ENCODE results near the gene LCAT. TPM values are rescaled to one million over a fixed set of nuclear protein-coding genes. Genes with fewer than 3 reads are reported as not detected.
A peak's percentile ranks its signal among the peaks of the same experiment; 100 is the strongest.

Gene LCAT
- total RNA-seq, 4 donors from 2014 or later, result 3.6 to 19.0 (median 4.6) TPM

DNA sequence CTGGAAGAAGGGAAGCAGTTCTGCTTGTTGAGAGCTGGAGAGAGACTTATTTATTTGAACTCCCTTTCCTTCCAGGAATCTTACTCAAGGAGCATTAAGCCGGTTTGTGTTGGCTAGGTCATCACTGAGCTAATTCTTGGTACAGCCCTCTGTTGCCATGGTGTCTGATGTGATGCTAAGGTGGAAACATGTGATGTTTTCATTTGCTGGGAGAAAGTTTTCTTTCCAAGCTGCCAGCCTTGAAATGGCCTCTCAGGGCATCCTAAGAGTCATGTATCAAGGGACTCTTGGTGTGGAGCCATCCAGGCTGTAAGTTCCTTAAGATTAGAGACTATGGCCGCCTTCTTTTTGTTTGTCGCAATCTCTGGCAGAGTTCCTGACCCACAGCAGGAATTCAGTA, 46.7 kb downstream of the LCAT start:
- DNase-seq, result no peak

DNA sequence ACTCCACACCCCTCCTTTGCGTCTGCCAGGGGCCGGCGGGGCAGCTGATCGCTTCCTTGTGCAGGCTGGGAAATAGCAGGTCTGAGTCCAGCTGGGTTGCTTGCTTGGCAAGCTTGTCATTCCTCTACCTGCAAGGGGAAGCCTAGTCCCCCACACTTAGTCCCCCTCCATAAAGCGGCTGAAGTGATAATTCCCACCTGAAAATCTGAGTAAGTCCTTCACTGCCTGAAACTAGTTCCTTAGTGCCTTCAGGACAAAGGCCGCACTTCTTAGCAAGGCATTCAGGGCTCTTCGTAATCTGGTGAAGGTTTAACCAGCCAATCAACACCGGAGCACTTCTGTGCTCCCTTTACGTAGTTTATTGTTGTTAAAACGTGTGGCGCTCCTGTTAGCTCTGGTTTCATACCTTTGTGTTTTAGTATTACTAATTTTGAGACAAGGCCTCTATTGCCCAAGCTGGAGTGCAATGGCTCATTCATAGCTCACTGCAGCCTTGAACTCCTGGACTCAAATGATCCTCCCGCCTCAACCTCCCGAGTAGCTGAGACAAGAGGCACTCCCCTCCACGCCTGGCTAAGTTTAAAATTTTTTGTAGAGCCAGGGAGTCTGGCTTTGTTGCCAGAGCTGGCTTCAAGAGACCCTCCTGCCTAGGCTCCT, 50.0 kb downstream of the LCAT start:
- no peaks in the 10 kb centered on the region for H3K36me3 ChIP-seq
- peaks cover 0 to 30% (median 7%) of the 10 kb centered on the region in 4 donors for H3K4me1 ChIP-seq
- peak overlapping the region; percentile 73 to 99 (median 88) for H3K4me3 ChIP-seq
- TF ChIP-seq, protein P1, sequence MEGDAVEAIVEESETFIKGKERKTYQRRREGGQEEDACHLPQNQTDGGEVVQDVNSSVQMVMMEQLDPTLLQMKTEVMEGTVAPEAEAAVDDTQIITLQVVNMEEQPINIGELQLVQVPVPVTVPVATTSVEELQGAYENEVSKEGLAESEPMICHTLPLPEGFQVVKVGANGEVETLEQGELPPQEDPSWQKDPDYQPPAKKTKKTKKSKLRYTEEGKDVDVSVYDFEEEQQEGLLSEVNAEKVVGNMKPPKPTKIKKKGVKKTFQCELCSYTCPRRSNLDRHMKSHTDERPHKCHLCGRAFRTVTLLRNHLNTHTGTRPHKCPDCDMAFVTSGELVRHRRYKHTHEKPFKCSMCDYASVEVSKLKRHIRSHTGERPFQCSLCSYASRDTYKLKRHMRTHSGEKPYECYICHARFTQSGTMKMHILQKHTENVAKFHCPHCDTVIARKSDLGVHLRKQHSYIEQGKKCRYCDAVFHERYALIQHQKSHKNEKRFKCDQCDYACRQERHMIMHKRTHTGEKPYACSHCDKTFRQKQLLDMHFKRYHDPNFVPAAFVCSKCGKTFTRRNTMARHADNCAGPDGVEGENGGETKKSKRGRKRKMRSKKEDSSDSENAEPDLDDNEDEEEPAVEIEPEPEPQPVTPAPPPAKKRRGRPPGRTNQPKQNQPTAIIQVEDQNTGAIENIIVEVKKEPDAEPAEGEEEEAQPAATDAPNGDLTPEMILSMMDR (IDR thresholded peaks at IDR 0.05), result no peak
- peak in 1 of 2 donors; percentile 38 for TF ChIP-seq POLR2A (IDR thresholded peaks at IDR 0.05)
- H3K27ac ChIP-seq, result peak overlapping the region; percentile 90 to 99 (median 96)
- H3K9me3 ChIP-seq, result no peaks in the 10 kb centered on the region
- no peak for DNase-seq
- no peaks in the 10 kb centered on the region for H3K27me3 ChIP-seq

More for the DNA sequence above, 46.7 kb downstream of the LCAT start:
- Histone ChIP-seq H3K4me1 (peaks cover 0 to 37% (median 7%) of the 10 kb centered on the region in 4 donors), H3K9me3 (no peaks in the 10 kb centered on the region), H3K27me3 (no peaks in the 10 kb centered on the region), H3K36me3 (peaks cover 0 to under 1% (median 0%) of the 10 kb centered on the region in 3 donors), H3K4me3 (no peak overlapping the region), H3K27ac (peak overlapping the region in 1 of 4 donors; percentile 31)
- TF ChIP-seq, protein P1 (IDR thresholded peaks at IDR 0.05), result no peak
- no peak for TF ChIP-seq POLR2A (IDR thresholded peaks at IDR 0.05)

DNA sequence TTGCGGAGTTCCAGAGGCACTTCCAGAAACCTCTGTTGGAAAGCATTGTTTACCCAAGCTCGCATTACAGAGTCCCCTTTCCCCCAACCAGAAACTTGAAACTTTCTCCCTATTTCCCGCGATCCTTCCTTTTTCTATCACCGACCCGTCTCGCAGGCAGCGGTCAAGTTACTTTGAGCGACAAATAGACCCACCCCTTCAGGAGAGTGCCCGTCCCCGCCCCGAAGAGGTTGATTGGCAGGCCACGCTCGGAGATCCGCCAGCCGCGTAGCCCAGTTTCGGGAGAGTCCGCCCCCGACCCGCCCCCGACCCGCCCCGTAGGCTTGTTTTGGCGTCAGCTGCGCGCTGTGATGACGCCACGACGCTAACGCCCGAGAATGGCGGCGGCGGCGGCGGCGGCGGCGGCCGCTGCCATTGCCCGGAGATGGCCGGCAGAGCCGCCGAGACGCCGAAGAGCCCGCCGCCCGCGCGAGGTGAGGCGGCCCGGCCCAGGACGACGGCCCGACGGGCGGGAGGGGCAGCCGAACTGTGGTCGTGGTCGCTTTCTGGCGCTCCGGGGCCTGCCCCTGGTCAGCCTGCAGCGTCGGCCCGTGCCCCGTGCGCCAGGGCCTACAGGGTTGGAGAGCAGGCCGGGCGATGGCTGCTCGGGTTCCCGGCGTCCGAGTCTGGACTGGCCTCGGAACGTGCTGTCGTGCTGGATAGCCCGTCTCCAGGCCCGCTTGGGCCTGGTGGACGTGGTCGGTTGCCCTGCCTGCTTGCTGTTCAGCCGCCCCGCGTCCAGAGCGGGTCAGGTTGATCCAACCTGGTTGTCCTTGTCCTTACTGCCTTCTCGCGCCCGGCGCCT, 50.8 kb downstream of the LCAT start, which contains the start of gene PSKH1:
PSKH1 (plus strand) TSS at position 356 of the 844 bp plus-strand sequence. CDS start 15,496 bp downstream, outside the sequence.
- no peaks in the 10 kb centered on the region for H3K36me3 ChIP-seq
- H3K4me1 ChIP-seq, result peaks cover 0 to 30% (median 7%) of the 10 kb centered on the region in 4 donors
- DNase-seq, result peak; percentile 95 to 98 (median 98)
- peak within 1 kb of the TSS; percentile 73 to 99 (median 88) for H3K4me3 ChIP-seq
- H3K27ac ChIP-seq, result peak within 1 kb of the TSS; percentile 90 to 99 (median 96)
- no peaks in the 10 kb centered on the region for H3K9me3 ChIP-seq
- no peaks in the 10 kb centered on the region for H3K27me3 ChIP-seq
- peak; percentile 43 to 86 for TF ChIP-seq POLR2A (IDR thresholded peaks at IDR 0.05)
- TF ChIP-seq, protein P1 (IDR thresholded peaks at IDR 0.05), result peak in 1 of 6 experiments; percentile 8

DNA sequence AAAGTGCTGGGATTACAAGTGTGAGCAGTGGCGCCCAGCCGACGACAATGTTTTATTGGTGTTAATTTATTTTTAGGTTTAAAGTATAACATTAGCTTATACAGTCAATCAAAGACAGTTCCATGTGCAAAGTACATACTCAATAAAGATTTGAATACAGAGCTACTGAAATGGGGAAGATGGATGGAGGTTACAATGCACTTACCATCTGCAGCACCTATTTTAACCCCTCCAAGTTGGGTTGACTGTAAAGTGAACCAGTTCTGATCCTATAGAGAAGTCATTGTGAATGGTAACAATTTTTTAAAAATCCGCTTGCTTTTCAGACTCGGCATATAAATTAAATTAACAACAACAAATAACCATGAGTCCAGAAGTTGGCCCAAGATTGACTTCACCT, 51.5 kb downstream of the LCAT start:
- Histone ChIP-seq H3K27me3 (no peaks in the 10 kb centered on the region), H3K27ac (peak overlapping the region; percentile 90 to 99 (median 96)), H3K9me3 (no peaks in the 10 kb centered on the region), H3K4me1 (peaks cover 0 to 25% (median 7%) of the 10 kb centered on the region in 4 donors), H3K36me3 (no peaks in the 10 kb centered on the region), H3K4me3 (peak overlapping the region; percentile 73 to 99 (median 88))
- DNase-seq, result no peak
- TF ChIP-seq, protein P1 (IDR thresholded peaks at IDR 0.05), result no peak
- no peak for TF ChIP-seq POLR2A (IDR thresholded peaks at IDR 0.05)

Other genes with a start within 250 kb of the LCAT start
- gene GFOD2, start 224.8 kb downstream of the LCAT start, total RNA-seq, result 10 to 100 TPM in 3 of 4 donors, 1 to 10 TPM in 1; 9.9 to 40.7 (median 24.6) TPM
- 10 to 100 TPM; 15.2 to 29.9 (median 24.0) TPM for gene RANBP10, start 137.6 kb downstream of the LCAT start, total RNA-seq
- gene TSNAXIP1, start 137.2 kb downstream of the LCAT start, total RNA-seq, result 1 to 10 TPM in 1 of 4 donors, under 1 TPM in 2, not detected in 1; 0.35 to 7.4 (median 0.94) TPM
- 10 to 100 TPM; 23.9 to 38.2 (median 31.7) TPM for gene THAP11, start 101.8 kb downstream of the LCAT start, total RNA-seq
- gene NUTF2, start 97.2 kb downstream of the LCAT start, total RNA-seq, result 10 to 100 TPM; 55.5 to 82.5 (median 69.1) TPM
- gene CENPT, start 96.4 kb downstream of the LCAT start, total RNA-seq, result 100 to 1,000 TPM in 2 of 4 donors, 10 to 100 TPM in 2; 64.8 to 138 (median 94.6) TPM
- gene EDC4, start 71.1 kb downstream of the LCAT start, total RNA-seq, result 100 to 1,000 TPM in 2 of 4 donors, 10 to 100 TPM in 2; 94.2 to 154 (median 114) TPM
- 10 to 100 TPM in 1 of 4 donors, not detected in 3; 10.0 TPM for gene NRN1L, start 59.2 kb downstream of the LCAT start, total RNA-seq
- gene PSKH1, start 50.9 kb downstream of the LCAT start, total RNA-seq, result 10 to 100 TPM; 26.4 to 60.2 (median 35.5) TPM
- gene CTRL, start 12.3 kb downstream of the LCAT start, total RNA-seq, result 1 to 10 TPM; 2.4 to 5.3 (median 3.8) TPM
- 100 to 1,000 TPM in 1 of 4 donors, 10 to 100 TPM in 3; 62.0 to 106 (median 79.9) TPM for gene PSMB10, start 7.3 kb downstream of the LCAT start, total RNA-seq
- 10 to 100 TPM; 10.7 to 83.3 (median 33.6) TPM for gene SLC12A4, start 24.5 kb upstream of the LCAT start, total RNA-seq
- gene DPEP3, start 36.4 kb upstream of the LCAT start, total RNA-seq, result not detected
- gene DPEP2, start 55.4 kb upstream of the LCAT start, total RNA-seq, result 10 to 100 TPM in 2 of 4 donors, 1 to 10 TPM in 2; 1.1 to 12.4 (median 6.6) TPM
- not detected for gene DPEP2NB, start 71.8 kb upstream of the LCAT start, total RNA-seq
- 1 to 10 TPM; 3.4 to 6.7 (median 4.1) TPM for gene DDX28, start 79.1 kb upstream of the LCAT start, total RNA-seq
- gene DUS2, start 79.2 kb upstream of the LCAT start, total RNA-seq, result 10 to 100 TPM; 15.3 to 38.8 (median 21.2) TPM
- gene NFATC3, start 141.2 kb upstream of the LCAT start, total RNA-seq, result 10 to 100 TPM; 40.5 to 72.0 (median 61.0) TPM

All from Peyer's patch (tissue), 4 donors.